GM23338 (cell line): ENCODE results near the gene WNT2B.

Experiments
- NANOG ChIP-seq: IDR thresholded peaks from 2 replicates; pipeline ENCODE4 v1.6.1; 2016; ENCODE audit warnings: antibody characterized with exemption, borderline replicate concordance
- TF ChIP-seq, protein P1 (sequence below), 2 experiments: fragments of 200-600 bp in 1 of 2; sonication (generic) in 1 of 2; conservative IDR thresholded peaks; 2 replicates each; pipeline versions ENCODE4 v1.5.1 to v1.6.1; 2016 to 2017; ENCODE audit warnings: antibody characterized with exemption in 2 of 2, low read depth in 2 of 2, mild to moderate bottlenecking in 2 of 2, moderate library complexity in 1 of 2
- TF ChIP-seq, protein P2 (sequence below): IDR thresholded peaks from one replicate; pipeline ENCODE4 v1.6.1; 2018; ENCODE audit warnings: antibody characterized with exemption; ENCODE audit not compliant: unreplicated experiment

DNA sequence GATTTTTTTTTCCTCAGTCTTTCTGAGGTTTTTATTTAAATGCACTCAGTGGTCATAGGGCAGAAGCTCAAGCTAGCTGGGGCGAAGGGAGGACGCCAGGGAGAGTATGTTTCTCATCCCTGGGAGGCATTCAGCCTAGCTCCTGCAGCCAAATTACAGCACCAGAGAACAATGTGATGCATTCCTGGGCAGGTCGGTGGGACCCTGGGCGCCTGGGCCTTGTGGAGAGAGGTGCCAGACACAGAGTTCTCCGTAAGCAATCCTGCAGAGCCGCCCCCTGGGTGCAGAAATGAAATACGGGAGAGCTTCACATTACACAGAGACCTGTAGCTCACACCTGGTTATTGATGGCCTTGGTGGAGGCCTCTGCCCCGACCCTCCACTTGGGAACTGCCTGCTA, 15.5 kb downstream of the WNT2B start:
- TF ChIP-seq, protein P1, sequence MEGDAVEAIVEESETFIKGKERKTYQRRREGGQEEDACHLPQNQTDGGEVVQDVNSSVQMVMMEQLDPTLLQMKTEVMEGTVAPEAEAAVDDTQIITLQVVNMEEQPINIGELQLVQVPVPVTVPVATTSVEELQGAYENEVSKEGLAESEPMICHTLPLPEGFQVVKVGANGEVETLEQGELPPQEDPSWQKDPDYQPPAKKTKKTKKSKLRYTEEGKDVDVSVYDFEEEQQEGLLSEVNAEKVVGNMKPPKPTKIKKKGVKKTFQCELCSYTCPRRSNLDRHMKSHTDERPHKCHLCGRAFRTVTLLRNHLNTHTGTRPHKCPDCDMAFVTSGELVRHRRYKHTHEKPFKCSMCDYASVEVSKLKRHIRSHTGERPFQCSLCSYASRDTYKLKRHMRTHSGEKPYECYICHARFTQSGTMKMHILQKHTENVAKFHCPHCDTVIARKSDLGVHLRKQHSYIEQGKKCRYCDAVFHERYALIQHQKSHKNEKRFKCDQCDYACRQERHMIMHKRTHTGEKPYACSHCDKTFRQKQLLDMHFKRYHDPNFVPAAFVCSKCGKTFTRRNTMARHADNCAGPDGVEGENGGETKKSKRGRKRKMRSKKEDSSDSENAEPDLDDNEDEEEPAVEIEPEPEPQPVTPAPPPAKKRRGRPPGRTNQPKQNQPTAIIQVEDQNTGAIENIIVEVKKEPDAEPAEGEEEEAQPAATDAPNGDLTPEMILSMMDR (conservative IDR thresholded peaks at IDR 0.05; ENCODE audit: low read depth in 2 of 2): 0 out of 4 replicates have a peak, but pooled peaks of 1 of the 2 experiments have one; percentile 8
- TF ChIP-seq, protein P2, sequence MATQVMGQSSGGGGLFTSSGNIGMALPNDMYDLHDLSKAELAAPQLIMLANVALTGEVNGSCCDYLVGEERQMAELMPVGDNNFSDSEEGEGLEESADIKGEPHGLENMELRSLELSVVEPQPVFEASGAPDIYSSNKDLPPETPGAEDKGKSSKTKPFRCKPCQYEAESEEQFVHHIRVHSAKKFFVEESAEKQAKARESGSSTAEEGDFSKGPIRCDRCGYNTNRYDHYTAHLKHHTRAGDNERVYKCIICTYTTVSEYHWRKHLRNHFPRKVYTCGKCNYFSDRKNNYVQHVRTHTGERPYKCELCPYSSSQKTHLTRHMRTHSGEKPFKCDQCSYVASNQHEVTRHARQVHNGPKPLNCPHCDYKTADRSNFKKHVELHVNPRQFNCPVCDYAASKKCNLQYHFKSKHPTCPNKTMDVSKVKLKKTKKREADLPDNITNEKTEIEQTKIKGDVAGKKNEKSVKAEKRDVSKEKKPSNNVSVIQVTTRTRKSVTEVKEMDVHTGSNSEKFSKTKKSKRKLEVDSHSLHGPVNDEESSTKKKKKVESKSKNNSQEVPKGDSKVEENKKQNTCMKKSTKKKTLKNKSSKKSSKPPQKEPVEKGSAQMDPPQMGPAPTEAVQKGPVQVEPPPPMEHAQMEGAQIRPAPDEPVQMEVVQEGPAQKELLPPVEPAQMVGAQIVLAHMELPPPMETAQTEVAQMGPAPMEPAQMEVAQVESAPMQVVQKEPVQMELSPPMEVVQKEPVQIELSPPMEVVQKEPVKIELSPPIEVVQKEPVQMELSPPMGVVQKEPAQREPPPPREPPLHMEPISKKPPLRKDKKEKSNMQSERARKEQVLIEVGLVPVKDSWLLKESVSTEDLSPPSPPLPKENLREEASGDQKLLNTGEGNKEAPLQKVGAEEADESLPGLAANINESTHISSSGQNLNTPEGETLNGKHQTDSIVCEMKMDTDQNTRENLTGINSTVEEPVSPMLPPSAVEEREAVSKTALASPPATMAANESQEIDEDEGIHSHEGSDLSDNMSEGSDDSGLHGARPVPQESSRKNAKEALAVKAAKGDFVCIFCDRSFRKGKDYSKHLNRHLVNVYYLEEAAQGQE: no peak
- TF ChIP-seq NANOG: no peak
